GM21529 (cell line): ENCODE results near the gene ISG15.
"Not testable (repeated sequence)": the region's sequence is repeated elsewhere in the genome, so short reads cannot be mapped to it uniquely, and the experiment has no call there.

Experiments used
- ATAC-seq: cut with Tn5 transposase; IDR thresholded peaks from one replicate; pipeline ENCODE4 v1.9.1; 2021; ENCODE audit not compliant: unreplicated experiment

ISG15 gene

DNA sequence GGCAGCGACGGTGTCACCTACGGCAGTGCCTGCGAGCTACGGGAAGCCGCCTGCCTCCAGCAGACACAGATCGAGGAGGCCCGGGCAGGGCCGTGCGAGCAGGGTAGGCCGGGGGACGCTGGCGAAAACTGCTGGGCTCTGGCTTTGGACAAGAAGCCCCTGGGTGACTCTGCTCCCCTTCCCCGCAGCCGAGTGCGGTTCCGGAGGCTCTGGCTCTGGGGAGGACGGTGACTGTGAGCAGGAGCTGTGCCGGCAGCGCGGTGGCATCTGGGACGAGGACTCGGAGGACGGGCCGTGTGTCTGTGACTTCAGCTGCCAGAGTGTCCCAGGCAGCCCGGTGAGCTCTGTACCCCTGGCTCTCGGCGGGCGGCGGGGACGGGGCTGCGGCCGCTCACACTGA is 30.6 kb downstream of the ISG15 start:
- ATAC-seq, result no peak

- no peak for ATAC-seq
Observed at GRCh38 chr1:1044455-1045078, 31.3 kb downstream of the ISG15 start.

GRCh38 chr1:1045129-1045528 is 31.8 kb downstream of the ISG15 start:
- no peak for ATAC-seq

DNA sequence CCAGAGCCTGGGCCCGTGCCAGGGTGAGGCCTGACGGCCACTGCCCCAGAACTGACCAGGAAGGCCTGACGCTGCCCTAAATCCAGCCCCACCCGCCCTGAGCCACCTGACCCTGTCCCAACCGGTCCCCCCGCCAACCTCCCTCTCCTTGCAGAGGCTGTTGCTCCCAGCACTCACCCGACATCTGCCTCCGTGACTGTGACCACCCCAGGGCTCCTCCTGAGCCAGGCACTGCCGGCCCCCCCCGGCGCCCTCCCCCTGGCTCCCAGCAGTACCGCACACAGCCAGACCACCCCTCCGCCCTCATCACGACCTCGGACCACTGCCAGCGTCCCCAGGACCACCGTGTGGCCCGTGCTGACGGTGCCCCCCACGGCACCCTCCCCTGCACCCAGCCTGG is 32.9 kb downstream of the ISG15 start:
- ATAC-seq, result no peak

DNA sequence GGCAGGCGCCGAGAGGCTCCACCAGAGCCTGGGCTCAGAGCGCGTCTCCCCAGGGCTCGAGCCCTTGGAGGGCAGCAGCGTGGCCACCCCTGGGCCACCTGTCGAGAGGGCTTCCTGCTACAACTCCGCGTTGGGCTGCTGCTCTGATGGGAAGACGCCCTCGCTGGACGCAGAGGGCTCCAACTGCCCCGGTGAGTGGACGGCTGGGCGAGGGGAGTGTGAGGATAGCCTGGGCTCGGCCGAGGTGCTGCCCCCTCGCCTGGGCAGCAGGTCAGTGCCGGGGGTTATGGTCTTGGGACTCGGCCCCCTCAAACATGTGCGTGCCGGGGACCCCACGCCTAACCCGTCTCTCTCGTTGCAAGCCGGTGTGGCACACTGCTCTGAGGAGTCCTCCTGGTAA is 33.5 kb downstream of the ISG15 start:
- no peak for ATAC-seq

GRCh38 chr1:1047407-1047806 is 34.1 kb downstream of the ISG15 start:
- no peak for ATAC-seq

GRCh38 chr1:1047963-1048362 is 34.7 kb downstream of the ISG15 start:
- no peak for ATAC-seq

GRCh38 chr1:1048765-1049164 is 35.5 kb downstream of the ISG15 start:
- no peak for ATAC-seq

- ATAC-seq, result no peak
Observed at GRCh38 chr1:1049318-1050165, 36.2 kb downstream of the ISG15 start.

DNA sequence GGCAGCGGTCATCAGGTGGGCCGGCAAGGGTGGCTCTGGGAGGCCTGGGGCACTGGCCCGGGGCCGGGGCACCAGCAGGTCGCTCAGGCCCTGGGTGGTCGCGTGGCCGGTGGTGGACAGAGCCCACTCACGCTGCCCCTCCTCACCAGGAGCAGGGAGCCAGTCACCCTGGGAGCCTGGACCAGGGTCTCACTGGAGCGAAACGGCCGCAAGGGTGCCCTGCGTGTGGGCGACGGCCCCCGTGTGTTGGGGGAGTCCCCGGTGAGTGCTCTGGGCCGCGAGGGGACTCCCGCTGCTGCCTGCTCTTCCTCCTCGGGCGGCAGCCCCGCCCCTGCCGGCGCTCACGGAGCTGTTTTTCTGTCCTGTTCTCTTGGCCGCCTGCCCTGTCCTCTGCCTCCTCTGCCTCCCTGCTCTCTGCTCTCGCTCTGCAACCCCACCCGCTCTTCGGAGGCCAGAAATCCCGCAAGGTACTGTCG is 37.3 kb downstream of the ISG15 start:
- ATAC-seq, result no peak

GRCh38 chr1:1051127-1051810 is 38.0 kb downstream of the ISG15 start:
- no peak for ATAC-seq

DNA sequence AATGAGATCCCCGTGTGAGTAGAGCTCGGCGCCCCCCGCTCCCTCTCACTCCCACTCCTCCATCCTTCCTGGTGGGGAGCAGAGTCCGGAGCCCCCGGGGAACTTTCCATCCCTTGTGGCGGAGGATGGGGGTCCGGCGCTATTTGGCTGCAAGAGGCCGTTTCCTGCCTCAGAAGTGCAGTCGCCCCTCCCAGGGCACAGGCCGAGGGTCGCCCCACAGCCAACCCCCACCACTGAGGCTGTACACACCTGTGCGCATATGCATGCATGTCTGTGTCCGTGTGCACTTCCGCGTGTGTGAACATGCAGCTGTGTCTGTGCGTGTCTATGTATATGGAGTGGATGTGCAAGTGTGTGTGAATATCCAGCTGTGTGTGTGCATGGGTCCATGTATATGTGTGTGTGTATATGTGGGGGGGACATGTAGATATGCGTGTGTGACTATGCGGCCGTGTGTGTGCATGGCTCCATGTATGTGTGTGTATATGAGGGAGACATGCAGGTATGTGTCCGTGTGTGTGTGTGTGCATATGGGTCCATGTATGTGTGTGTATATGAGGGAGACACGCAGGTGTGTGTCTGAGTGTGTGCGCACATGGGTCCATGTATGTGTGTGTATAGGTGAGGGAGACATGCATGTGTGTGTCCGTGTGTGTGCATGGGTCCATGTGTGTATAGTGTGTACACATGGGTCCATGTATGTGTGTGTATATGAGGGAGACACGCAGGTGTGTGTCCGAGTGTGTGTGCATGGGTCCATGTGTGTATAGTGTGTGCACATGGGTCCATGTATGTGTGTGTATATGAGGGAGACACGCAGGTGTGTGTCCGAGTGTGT is 38.9 kb downstream of the ISG15 start:
- ATAC-seq, result no peak

- ATAC-seq, result no peak
Observed at GRCh38 chr1:1053022-1053421, 39.7 kb downstream of the ISG15 start.

DNA sequence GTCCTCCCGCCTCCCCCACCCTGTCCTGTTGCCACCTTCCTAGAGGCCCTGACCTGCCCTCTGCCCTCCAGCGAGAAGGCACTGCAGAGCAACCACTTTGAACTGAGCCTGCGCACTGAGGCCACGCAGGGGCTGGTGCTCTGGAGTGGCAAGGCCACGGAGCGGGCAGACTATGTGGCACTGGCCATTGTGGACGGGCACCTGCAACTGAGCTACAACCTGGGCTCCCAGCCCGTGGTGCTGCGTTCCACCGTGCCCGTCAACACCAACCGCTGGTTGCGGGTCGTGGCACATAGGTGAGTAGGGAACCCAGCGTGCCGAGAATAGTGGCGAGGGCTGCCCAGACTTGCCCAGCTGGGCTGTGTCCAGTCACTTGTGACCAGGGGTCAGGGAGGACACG is 40.4 kb downstream of the ISG15 start:
- ATAC-seq, result no peak

- no peak for ATAC-seq
Observed at GRCh38 chr1:1054099-1054700, 40.9 kb downstream of the ISG15 start.

GRCh38 chr1:1054971-1055370 is 41.7 kb downstream of the ISG15 start:
- no peak for ATAC-seq

GRCh38 chr1:1055841-1056736 is 42.8 kb downstream of the ISG15 start:
- ATAC-seq, result no peak

DNA sequence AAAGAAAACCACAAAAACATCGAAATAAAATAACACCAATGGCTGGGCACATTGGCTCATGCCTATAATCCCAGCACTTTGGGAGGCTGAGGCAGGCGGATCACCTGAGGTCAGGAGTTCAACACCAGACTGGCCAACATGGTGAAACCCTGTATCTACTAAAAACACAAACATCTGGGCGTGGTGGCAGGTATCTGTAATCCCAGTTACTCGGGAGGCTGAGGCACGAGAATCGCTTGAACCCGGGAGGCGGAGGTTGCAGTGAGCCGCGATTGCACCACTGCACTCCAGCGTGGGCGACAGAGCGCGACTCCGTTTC is 44.4 kb downstream of the ISG15 start:
- ATAC-seq, result not testable (repeated sequence)

DNA sequence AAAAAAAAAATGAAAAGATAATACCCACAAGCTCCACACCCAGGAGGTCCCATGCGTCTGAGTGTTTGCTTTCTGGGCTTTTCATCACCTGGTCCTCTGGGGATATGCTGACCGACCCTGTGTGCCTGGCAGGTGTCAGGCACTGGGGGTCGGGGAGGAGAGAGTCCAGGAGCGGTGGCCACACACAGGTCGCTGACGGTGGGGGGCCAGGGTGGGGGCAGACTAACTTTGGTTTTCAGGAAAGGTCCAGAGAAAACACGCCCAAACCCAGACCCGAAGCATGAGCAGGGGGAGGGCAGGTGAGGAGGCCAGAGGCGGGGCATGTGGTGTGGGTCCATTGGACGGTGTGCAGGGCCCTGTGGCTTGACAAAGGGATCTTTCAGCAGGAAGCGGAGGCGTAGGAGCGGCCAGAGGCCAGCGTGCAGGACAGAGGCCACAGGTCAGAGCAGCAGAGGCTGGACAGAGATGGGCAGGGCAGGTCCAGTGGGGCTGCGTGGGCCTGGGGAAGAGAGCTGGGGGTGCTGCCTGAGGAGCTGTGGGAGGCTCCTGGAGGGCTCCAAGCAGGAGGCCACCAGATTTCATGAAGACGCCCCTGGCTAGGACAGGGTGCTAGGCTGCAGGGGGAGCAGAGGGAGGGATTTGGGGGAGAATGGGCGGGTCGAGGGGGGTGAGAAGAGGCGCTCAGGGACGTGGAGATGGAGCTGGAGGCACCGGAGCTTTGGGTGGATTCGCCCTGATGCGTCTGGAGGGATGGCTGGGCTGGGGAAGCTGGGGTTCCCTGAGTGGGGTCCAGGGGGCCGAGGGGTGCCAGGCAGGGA is 45.0 kb downstream of the ISG15 start:
- ATAC-seq, result no peak
